CD4-positive, alpha-beta T cell treated with Interferon alpha-2 for 1 hour (primary cell): ENCODE data around the gene PAPOLG.
"Not testable (repeated sequence)": the region's sequence is repeated elsewhere in the genome, so short reads cannot be mapped to it uniquely, and the experiment has no call there.

Experiments used
- DNase-seq, 2 donors: peaks; one replicate each; pipeline ENCODE4 v3.0.0-alpha.2; 2020 to 2022

The PAPOLG gene

GRCh38 chr2:60775048-60775639 is 19.1 kb downstream of the PAPOLG start:
- DNase-seq, result no peak

GRCh38 chr2:60778352-60778751 is 22.3 kb downstream of the PAPOLG start:
- no peak for DNase-seq

GRCh38 chr2:60779426-60779825 is 23.4 kb downstream of the PAPOLG start:
- DNase-seq, result no peak

- no peak for DNase-seq
Observed at GRCh38 chr2:60780721-60781120, 24.7 kb downstream of the PAPOLG start.

GRCh38 chr2:60793169-60793568 is 37.1 kb downstream of the PAPOLG start:
- DNase-seq, result no peak

GRCh38 chr2:60794271-60794863 is 38.3 kb downstream of the PAPOLG start:
- peak in 1 of 2 donors; percentile 61 for DNase-seq

GRCh38 chr2:60796573-60797509 is 40.8 kb downstream of the PAPOLG start:
- DNase-seq, result no peak

- no peak for DNase-seq
Observed at GRCh38 chr2:60804473-60804872, 48.4 kb downstream of the PAPOLG start.

- DNase-seq, result no peak
Observed at GRCh38 chr2:60806595-60806987, 50.5 kb downstream of the PAPOLG start.

- DNase-seq, result peak in 1 of 2 donors; percentile 58
Observed at GRCh38 chr2:60806988-60807681, 51.1 kb downstream of the PAPOLG start.

GRCh38 chr2:60808330-60808801 is 52.3 kb downstream of the PAPOLG start:
- DNase-seq, result no peak

- DNase-seq, result no peak
Observed at GRCh38 chr2:60811491-60812375, 55.7 kb downstream of the PAPOLG start.

GRCh38 chr2:60817191-60817590 is 61.1 kb downstream of the PAPOLG start:
- not testable (repeated sequence) for DNase-seq

- DNase-seq, result peak in 1 of 2 donors; percentile 27
Observed at GRCh38 chr2:60818272-60818671, 62.2 kb downstream of the PAPOLG start.

- DNase-seq, result peak; percentile 84 to 90
Observed at GRCh38 chr2:60819155-60819862, 63.2 kb downstream of the PAPOLG start.

- DNase-seq, result no peak
Observed at GRCh38 chr2:60819936-60820335, 63.9 kb downstream of the PAPOLG start.

GRCh38 chr2:60820416-60821132 is 64.5 kb downstream of the PAPOLG start:
- DNase-seq, result no peak

- no peak for DNase-seq
Observed at GRCh38 chr2:60821133-60821469, 65.0 kb downstream of the PAPOLG start.

- DNase-seq, result no peak
Observed at GRCh38 chr2:60821587-60822302, 65.7 kb downstream of the PAPOLG start.

- DNase-seq, result no peak
Observed at GRCh38 chr2:60822987-60823386, 66.9 kb downstream of the PAPOLG start.
